ENCODE results near the gene B4GALT3. TPM values are rescaled to one million over a fixed set of nuclear protein-coding genes. Genes with fewer than 3 reads are reported as not detected.
A peak's percentile ranks its signal among the peaks of the same experiment; 100 is the strongest.

Gene B4GALT3
- total and polyA plus RNA-seq, 9 of the 15 experiments (the other 6 are each of a cell fraction or from before 2014, with no cell fraction given), result 31.2 to 103 (median 46.1) TPM

DNA sequence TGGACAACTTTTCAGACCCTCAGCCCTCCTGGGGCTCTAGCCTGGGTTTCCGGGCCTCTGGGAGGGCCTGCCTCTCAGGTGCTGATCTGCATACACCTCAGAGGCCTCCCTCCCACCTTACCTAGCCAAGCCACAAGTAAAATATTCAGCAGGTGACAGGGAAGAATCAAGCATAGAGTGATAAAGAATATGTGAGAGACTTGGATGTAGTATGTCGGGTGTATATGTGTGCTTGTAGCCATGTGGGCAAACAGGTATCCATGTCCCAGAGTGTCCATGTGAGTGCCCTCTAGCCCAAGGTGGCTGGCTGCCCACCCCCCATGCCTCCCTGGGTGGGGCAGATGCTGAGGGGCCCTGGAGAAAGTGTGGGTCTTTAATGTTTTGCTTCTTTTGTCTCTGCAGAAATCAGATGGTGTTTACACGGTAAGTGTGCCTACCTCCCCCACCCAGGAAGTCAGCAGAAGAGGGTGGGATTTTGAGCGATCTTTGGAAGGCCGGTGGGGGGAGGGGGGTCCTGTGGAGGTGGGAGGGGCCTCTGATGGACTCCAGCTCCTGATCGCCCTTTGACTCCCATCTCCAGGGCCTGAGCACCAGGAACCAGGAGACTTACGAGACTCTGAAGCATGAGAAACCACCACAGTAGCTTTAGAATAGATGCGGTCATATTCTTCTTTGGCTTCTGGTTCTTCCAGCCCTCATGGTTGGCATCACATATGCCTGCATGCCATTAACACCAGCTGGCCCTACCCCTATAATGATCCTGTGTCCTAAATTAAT, 41.2 kb upstream of the B4GALT3 start (continued):
- TF ChIP-seq KDM2B (CRISPR knock-in tag; IDR thresholded peaks at IDR 0.05) (no peak), THAP7 (CRISPR knock-in tag; IDR thresholded peaks at IDR 0.05) (no peak), PCBP1 (IDR thresholded peaks at IDR 0.05; ENCODE audit: low read depth, low read length, poor library complexity, severe bottlenecking) (no peak)
- TF ChIP-seq, protein P1, sequence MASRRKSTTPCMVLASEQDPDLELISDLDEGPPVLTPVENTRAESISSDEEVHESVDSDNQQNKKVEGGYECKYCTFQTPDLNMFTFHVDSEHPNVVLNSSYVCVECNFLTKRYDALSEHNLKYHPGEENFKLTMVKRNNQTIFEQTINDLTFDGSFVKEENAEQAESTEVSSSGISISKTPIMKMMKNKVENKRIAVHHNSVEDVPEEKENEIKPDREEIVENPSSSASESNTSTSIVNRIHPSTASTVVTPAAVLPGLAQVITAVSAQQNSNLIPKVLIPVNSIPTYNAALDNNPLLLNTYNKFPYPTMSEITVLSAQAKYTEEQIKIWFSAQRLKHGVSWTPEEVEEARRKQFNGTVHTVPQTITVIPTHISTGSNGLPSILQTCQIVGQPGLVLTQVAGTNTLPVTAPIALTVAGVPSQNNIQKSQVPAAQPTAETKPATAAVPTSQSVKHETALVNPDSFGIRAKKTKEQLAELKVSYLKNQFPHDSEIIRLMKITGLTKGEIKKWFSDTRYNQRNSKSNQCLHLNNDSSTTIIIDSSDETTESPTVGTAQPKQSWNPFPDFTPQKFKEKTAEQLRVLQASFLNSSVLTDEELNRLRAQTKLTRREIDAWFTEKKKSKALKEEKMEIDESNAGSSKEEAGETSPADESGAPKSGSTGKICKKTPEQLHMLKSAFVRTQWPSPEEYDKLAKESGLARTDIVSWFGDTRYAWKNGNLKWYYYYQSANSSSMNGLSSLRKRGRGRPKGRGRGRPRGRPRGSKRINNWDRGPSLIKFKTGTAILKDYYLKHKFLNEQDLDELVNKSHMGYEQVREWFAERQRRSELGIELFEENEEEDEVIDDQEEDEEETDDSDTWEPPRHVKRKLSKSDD (conservative IDR thresholded peaks at IDR 0.05; ENCODE audit: low read length), result no peak

DNA sequence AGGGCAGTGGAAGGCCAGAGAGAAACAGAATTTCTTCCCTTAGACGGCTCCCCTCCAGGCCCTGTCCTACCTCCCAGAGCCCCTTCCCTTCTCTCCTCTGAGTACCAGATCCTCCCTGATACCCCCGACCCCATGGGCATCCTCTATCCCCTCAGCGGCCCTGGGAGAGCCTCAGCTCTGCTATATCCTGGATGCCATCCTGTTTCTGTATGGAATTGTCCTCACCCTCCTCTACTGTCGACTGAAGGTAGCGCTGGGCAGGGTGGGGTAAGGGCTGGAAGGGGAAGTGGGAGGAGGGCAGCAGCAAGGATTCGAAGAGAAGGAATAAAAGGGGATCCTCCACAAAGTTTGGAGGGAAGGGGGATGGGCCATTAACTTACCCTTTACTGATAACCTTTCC, 40.5 kb upstream of the B4GALT3 start:
- POLR2A ChIA-PET, result interaction anchor here (0.5 to 0.6 kb wide), 2 partner anchors 160 to 210 kb away, joined by 3 read pairs; no protein-coding TSS in a partner anchor
- Histone ChIP-seq H2AFZ (ENCODE audit: low read depth, low read length) (peak overlapping the region; percentile 1; the same call in 1 of the 2 replicates), H3K4me1 (replicated peaks in 1 of 2; ENCODE audit: control insufficient read depth in 2 of 2, insufficient read depth in 2 of 2, low read length in 2 of 2) (peaks cover 3 to 25% of the 10 kb centered on the region in 2 experiments; a peak in 4 of 5 replicates), H3K4me3 (no peak overlapping the region), H3K36me3 (ENCODE audit: control insufficient read depth, insufficient read depth, low read length) (peaks cover 18% of the 10 kb centered on the region), H3K9ac (ENCODE audit: insufficient read depth in 1 of 2, low read depth in 2 of 2, low read length in 2 of 2) (peak overlapping the region in 1 of 2 experiments; percentile 41; a peak in 1 of 4 replicates), H3K9me3 (replicated peaks; ENCODE audit: control insufficient read depth, insufficient read depth, low read depth, low read length) (no peaks in the 10 kb centered on the region), H4K20me1 (replicated peaks; ENCODE audit: control insufficient read depth, insufficient read depth, low read length) (no peaks in the 10 kb centered on the region), H3K4me2 (ENCODE audit: insufficient read depth, low read length) (no peak overlapping the region), H3K27ac (ENCODE audit: extremely low read depth, low read depth, low read length) (no peak overlapping the region), H3K27me3 (ENCODE audit: control insufficient read depth in 2 of 2, insufficient read depth in 2 of 2, low read length in 2 of 2) (no peaks in the 10 kb centered on the region), H3K9me1 (ENCODE audit: control insufficient read depth, insufficient read depth, low read length) (no peaks in the 10 kb centered on the region), H3K79me2 (ENCODE audit: control insufficient read depth, insufficient read depth, low read length) (no peaks in the 10 kb centered on the region)
- DNase-seq (ENCODE audit: extremely low read depth in 1 of 4, low spot score in 3 of 4), result no peak
- CTCF ChIA-PET (ENCODE audit: low intra/inter-chr PET ratio), result no interaction called here
- in situ Hi-C loops (cut with MboI), result no loop called here
- no TSS peak for BruUV-seq (replicated peaks)
- intact Hi-C loops (cut with micrococcal nuclease), result no loop called here
- 46% methylated on average over 5 of the region's 6 CpGs for WGBS (ENCODE audit: insufficient coverage, low coverage, missing lambda C conversion rate)
- FAIRE-seq, result no peak
- ATAC-seq, result peak; percentile 6; the same call in 1 of the 3 replicates
- TF ChIP-seq PPARD (CRISPR knock-in tag; IDR thresholded peaks at IDR 0.05) (no peak), POLR2A (conservative IDR thresholded peaks at IDR 0.05) (no peak), HMGN3 (IDR thresholded peaks at IDR 0.05; ENCODE audit: borderline replicate concordance, extremely low read depth, insufficient read length, low read depth, low read length) (no peak), POLR2G (IDR thresholded peaks at IDR 0.05; ENCODE audit: low read depth, low read length) (no peak), RBBP5 (IDR thresholded peaks at IDR 0.05; ENCODE audit: borderline replicate concordance, insufficient read depth, low read length, poor library complexity, severe bottlenecking) (no peak), ZBTB2 (IDR thresholded peaks at IDR 0.05) (no peak)

Measured in K562 (cell line).